ENCODE results near the gene TTC23. TPM values are rescaled to one million over a fixed set of nuclear protein-coding genes. Genes with fewer than 3 reads are reported as not detected.

The TTC23 gene
- total and polyA plus RNA-seq, 8 donors = 3.8 to 75.3 (median 14.8) TPM

DNA sequence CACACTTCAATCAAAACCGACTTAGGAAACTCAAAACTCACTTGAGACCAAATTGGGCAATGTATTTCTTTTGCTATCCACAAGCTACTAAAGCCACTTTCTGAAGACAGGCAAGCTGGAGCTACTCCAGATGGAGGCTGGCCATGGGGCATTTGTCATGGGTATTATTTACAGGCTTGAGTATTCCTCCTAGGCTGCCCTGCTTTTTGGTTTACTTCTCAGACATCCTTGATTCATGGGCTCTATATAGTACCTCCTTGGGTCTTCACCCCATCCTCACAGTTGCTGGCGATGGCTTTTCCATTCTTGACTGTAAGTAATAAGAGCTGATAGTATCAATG lies 163.1 kb downstream of the TTC23 start:
- no peak for DNase-seq
- 89 to 98% (median 91%) methylated on average over 2 of the region's 2 CpGs for WGBS, 5 donors
- H3K4me3 ChIP-seq = no peak overlapping the region

More for the DNA sequence above, 163.1 kb downstream of the TTC23 start:
- Histone ChIP-seq H3K27ac (no peak overlapping the region), H3K27me3 (no peaks in the 10 kb centered on the region), H3K9me3 (no peaks in the 10 kb centered on the region), H3K36me3 (no peaks in the 10 kb centered on the region), H3K4me1 (no peaks in the 10 kb centered on the region)
- no peak for TF ChIP-seq POLR2AphosphoS5 (IDR thresholded peaks at IDR 0.05)
- TF ChIP-seq, protein P1, sequence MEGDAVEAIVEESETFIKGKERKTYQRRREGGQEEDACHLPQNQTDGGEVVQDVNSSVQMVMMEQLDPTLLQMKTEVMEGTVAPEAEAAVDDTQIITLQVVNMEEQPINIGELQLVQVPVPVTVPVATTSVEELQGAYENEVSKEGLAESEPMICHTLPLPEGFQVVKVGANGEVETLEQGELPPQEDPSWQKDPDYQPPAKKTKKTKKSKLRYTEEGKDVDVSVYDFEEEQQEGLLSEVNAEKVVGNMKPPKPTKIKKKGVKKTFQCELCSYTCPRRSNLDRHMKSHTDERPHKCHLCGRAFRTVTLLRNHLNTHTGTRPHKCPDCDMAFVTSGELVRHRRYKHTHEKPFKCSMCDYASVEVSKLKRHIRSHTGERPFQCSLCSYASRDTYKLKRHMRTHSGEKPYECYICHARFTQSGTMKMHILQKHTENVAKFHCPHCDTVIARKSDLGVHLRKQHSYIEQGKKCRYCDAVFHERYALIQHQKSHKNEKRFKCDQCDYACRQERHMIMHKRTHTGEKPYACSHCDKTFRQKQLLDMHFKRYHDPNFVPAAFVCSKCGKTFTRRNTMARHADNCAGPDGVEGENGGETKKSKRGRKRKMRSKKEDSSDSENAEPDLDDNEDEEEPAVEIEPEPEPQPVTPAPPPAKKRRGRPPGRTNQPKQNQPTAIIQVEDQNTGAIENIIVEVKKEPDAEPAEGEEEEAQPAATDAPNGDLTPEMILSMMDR (IDR thresholded peaks at IDR 0.05) = no peak
- TF ChIP-seq POLR2A (IDR thresholded peaks at IDR 0.05) = no peak
- no peak for TF ChIP-seq EP300 (IDR thresholded peaks at IDR 0.05)
- intact Hi-C loops (cut with DNase I; ENCODE audit: low total_unique reads) = no loop called here

Other genes starting within 250 kb of the TTC23 start
- gene PGPEP1L, start 241.8 kb downstream of the TTC23 start, total RNA-seq = not detected
- gene PGPEP1L, start 241.8 kb downstream of the TTC23 start, polyA plus RNA-seq = under 1 TPM in 1 of 3 donors, not detected in 2; 0.13 TPM
- gene SYNM, start 144.5 kb downstream of the TTC23 start, total RNA-seq = 100 to 1,000 TPM in 4 of 5 donors, 10 to 100 TPM in 1; 71.3 to 469 (median 235) TPM
- gene SYNM, start 144.5 kb downstream of the TTC23 start, polyA plus RNA-seq = 10 to 100 TPM in 1 of 3 donors, 1 to 10 TPM in 2; 4.0 to 88.7 (median 5.7) TPM
- 10 to 100 TPM; 21.4 to 82.6 (median 28.0) TPM for gene LRRC28, start 1.9 kb upstream of the TTC23 start, total RNA-seq
- gene LRRC28, start 1.9 kb upstream of the TTC23 start, polyA plus RNA-seq = 10 to 100 TPM in 2 of 3 donors, 1 to 10 TPM in 1; 9.6 to 32.5 (median 13.6) TPM